ENCODE measurements around the gene CTNS. TPM values are rescaled to one million over a fixed set of nuclear protein-coding genes. Genes with fewer than 3 reads are reported as not detected.

The CTNS gene
- total and polyA plus RNA-seq, 2 donors = 7.3 to 8.8 TPM

DNA sequence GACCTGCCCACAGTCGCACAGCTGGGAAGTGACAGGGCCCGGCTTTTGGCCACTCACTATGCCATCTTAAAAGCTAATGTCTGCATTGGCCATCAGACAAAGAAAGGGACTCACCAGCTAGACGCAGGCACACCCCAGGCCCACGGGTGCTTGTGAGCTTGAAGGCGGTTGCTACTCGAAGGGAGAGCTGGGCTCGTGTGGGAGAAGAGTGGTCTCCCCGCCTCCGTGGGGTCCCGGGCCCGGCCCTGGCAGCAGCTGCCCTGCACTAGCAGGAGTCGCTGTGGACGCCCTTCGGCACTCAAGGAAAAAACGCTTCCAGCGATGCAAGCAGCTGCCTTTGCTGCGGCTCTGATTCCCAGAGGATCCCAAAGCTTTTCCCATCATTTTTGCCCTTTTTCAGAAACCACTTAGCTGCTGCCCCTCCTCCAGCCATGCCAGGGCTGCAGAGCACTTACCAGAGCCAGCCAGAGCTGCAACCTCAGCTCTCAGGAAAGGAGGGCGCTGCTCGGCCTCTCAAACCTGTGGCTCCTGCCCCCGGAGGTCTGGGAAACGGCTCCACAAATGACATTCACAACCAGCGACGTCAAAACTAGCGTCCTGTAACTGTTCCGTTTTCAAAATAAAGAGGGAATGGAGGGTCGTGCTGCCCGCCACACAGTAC is 39.6 kb upstream of the CTNS start:
- H3K27ac ChIP-seq (ENCODE audit: low read depth in 1 of 2, low read length in 1 of 2) = no peak overlapping the region
- no peaks in the 10 kb centered on the region for H3K4me1 ChIP-seq (ENCODE audit: control insufficient read depth in 2 of 2, insufficient read depth in 2 of 2, low read length in 2 of 2)
- DNase-seq (ENCODE audit: low read depth in 6 of 9, low spot score in 9 of 9) = no peak
- H3K27me3 ChIP-seq (ENCODE audit: control insufficient read depth in 2 of 2, insufficient read depth in 1 of 2, low read length in 1 of 2) = no peaks in the 10 kb centered on the region
- H3K36me3 ChIP-seq (ENCODE audit: control insufficient read depth in 2 of 2, insufficient read depth in 2 of 2, low read length in 1 of 2) = no peaks in the 10 kb centered on the region
- H3K4me3 ChIP-seq (ENCODE audit: low read length in 2 of 2) = no peak overlapping the region
- H3K9me3 ChIP-seq (ENCODE audit: control insufficient read depth in 2 of 2, insufficient read depth in 1 of 2, low read length in 1 of 2) = no peaks in the 10 kb centered on the region
- 98% methylated on average over 27 of the region's 27 CpGs for WGBS

DNA sequence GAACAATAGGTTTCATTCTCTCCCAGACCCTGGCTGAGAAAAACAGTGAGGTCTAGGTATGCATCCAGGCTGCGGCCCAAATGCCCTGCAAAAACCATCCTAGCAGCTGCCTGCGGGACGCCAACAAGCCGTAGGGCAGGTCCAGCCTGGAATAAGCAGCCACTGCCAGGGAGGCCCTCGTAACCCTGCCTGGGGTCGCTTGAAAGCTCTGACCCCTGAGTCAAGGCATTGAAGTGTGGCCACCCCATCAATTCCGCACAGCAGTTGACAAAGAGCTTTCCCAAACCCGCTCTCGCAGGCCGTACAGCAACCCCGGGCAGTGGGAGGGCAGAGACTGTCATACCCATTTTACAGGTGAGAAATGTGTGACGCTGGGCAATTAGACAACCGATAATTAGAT is 38.5 kb upstream of the CTNS start:
- WGBS = 90% methylated on average over 13 of the region's 13 CpGs
- Histone ChIP-seq H3K27me3 (ENCODE audit: control insufficient read depth in 2 of 2, insufficient read depth in 1 of 2, low read length in 1 of 2) (no peaks in the 10 kb centered on the region), H3K36me3 (ENCODE audit: control insufficient read depth in 2 of 2, insufficient read depth in 2 of 2, low read length in 1 of 2) (no peaks in the 10 kb centered on the region), H3K27ac (ENCODE audit: low read depth in 1 of 2, low read length in 1 of 2) (no peak overlapping the region), H3K4me1 (ENCODE audit: control insufficient read depth in 2 of 2, insufficient read depth in 2 of 2, low read length in 2 of 2) (no peaks in the 10 kb centered on the region), H3K4me3 (ENCODE audit: low read length in 2 of 2) (no peak overlapping the region), H3K9me3 (ENCODE audit: control insufficient read depth in 2 of 2, insufficient read depth in 1 of 2, low read length in 1 of 2) (no peaks in the 10 kb centered on the region)
- no peak for DNase-seq (ENCODE audit: low read depth in 6 of 9, low spot score in 9 of 9)

- Histone ChIP-seq H3K9me3 (ENCODE audit: control insufficient read depth in 2 of 2, insufficient read depth in 1 of 2, low read length in 1 of 2) (no peaks in the 10 kb centered on the region), H3K27me3 (ENCODE audit: control insufficient read depth in 2 of 2, insufficient read depth in 1 of 2, low read length in 1 of 2) (no peaks in the 10 kb centered on the region)
These were observed 35.9 kb upstream of the CTNS start for GRCh38 chr17:3600529-3601205.

GRCh38 chr17:3602499-3602898 is 34.1 kb upstream of the CTNS start:
- 90% methylated on average over 16 of the region's 16 CpGs for WGBS
- DNase-seq (ENCODE audit: low read depth in 6 of 9, low spot score in 9 of 9) = peak in 8 of 9 donors; percentile 1 to 46 (median 9)
- no peak overlapping the region for H3K4me3 ChIP-seq (ENCODE audit: low read length in 2 of 2)
- H3K27ac ChIP-seq (ENCODE audit: low read depth in 1 of 2, low read length in 1 of 2) = no peak overlapping the region
- H3K27me3 ChIP-seq (ENCODE audit: control insufficient read depth in 2 of 2, insufficient read depth in 1 of 2, low read length in 1 of 2) = no peaks in the 10 kb centered on the region
- H3K36me3 ChIP-seq (ENCODE audit: control insufficient read depth in 2 of 2, insufficient read depth in 2 of 2, low read length in 1 of 2) = peaks cover 0 to 7% of the 10 kb centered on the region in 2 donors
- H3K9me3 ChIP-seq (ENCODE audit: control insufficient read depth in 2 of 2, insufficient read depth in 1 of 2, low read length in 1 of 2) = peaks cover 0 to 1% of the 10 kb centered on the region in 2 donors
- no peaks in the 10 kb centered on the region for H3K4me1 ChIP-seq (ENCODE audit: control insufficient read depth in 2 of 2, insufficient read depth in 2 of 2, low read length in 2 of 2)

More at GRCh38 chr17:3600529-3601205, 35.9 kb upstream of the CTNS start:
- Histone ChIP-seq H3K27ac (ENCODE audit: low read depth in 1 of 2, low read length in 1 of 2) (no peak overlapping the region), H3K36me3 (ENCODE audit: control insufficient read depth in 2 of 2, insufficient read depth in 2 of 2, low read length in 1 of 2) (no peaks in the 10 kb centered on the region), H3K4me3 (ENCODE audit: low read length in 2 of 2) (no peak overlapping the region), H3K4me1 (ENCODE audit: control insufficient read depth in 2 of 2, insufficient read depth in 2 of 2, low read length in 2 of 2) (no peaks in the 10 kb centered on the region)
- DNase-seq (ENCODE audit: low read depth in 6 of 9, low spot score in 9 of 9) = no peak
- WGBS = 97% methylated on average over 15 of the region's 15 CpGs

GRCh38 chr17:3603119-3603869 is 33.3 kb upstream of the CTNS start:
- Histone ChIP-seq H3K9me3 (ENCODE audit: control insufficient read depth in 2 of 2, insufficient read depth in 1 of 2, low read length in 1 of 2) (peaks cover 0 to 1% of the 10 kb centered on the region in 2 donors), H3K27me3 (ENCODE audit: control insufficient read depth in 2 of 2, insufficient read depth in 1 of 2, low read length in 1 of 2) (no peaks in the 10 kb centered on the region), H3K36me3 (ENCODE audit: control insufficient read depth in 2 of 2, insufficient read depth in 2 of 2, low read length in 1 of 2) (peaks cover 0 to 7% of the 10 kb centered on the region in 2 donors), H3K4me3 (ENCODE audit: low read length in 2 of 2) (no peak overlapping the region), H3K4me1 (ENCODE audit: control insufficient read depth in 2 of 2, insufficient read depth in 2 of 2, low read length in 2 of 2) (no peaks in the 10 kb centered on the region), H3K27ac (ENCODE audit: low read depth in 1 of 2, low read length in 1 of 2) (no peak overlapping the region)
- no peak for DNase-seq (ENCODE audit: low read depth in 6 of 9, low spot score in 9 of 9)
- WGBS = 95% methylated on average over 17 of the region's 17 CpGs

- H3K27me3 ChIP-seq (ENCODE audit: control insufficient read depth in 2 of 2, insufficient read depth in 1 of 2, low read length in 1 of 2) = no peaks in the 10 kb centered on the region
- no peak overlapping the region for H3K27ac ChIP-seq (ENCODE audit: low read depth in 1 of 2, low read length in 1 of 2)
- H3K36me3 ChIP-seq (ENCODE audit: control insufficient read depth in 2 of 2, insufficient read depth in 2 of 2, low read length in 1 of 2) = peaks cover 0 to 8% of the 10 kb centered on the region in 2 donors
- no peaks in the 10 kb centered on the region for H3K4me1 ChIP-seq (ENCODE audit: control insufficient read depth in 2 of 2, insufficient read depth in 2 of 2, low read length in 2 of 2)
- no peak overlapping the region for H3K4me3 ChIP-seq (ENCODE audit: low read length in 2 of 2)
- 97% methylated on average over 4 of the region's 4 CpGs for WGBS
- peaks cover 0 to 1% of the 10 kb centered on the region in 2 donors for H3K9me3 ChIP-seq (ENCODE audit: control insufficient read depth in 2 of 2, insufficient read depth in 1 of 2, low read length in 1 of 2)
- no peak for DNase-seq (ENCODE audit: low read depth in 6 of 9, low spot score in 9 of 9)
These were observed 32.7 kb upstream of the CTNS start for GRCh38 chr17:3603870-3604259.

DNA sequence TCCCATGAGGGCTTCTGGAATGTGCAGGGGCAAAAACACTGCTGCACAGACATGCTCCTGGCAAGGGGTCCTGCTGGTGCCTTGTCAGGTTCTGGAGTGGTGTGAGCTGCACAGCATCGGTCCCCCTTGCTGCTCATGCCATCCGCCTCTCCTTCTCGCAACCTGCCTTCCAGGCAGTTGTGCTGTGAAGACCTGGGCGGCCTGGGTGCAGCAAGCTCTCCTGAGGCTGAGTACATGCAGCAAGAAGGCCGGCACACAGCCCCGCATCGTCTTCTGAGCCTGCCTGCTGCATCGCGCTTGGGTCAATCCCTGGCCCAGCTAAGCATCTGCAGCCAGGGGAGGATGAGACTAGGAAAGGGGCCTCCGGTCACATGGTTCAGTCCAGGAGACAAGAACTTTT is 26.9 kb upstream of the CTNS start:
- H3K36me3 ChIP-seq (ENCODE audit: control insufficient read depth in 2 of 2, insufficient read depth in 2 of 2, low read length in 1 of 2) = peaks cover 25 to 33% of the 10 kb centered on the region in 2 donors
- H3K27me3 ChIP-seq (ENCODE audit: control insufficient read depth in 2 of 2, insufficient read depth in 1 of 2, low read length in 1 of 2) = no peaks in the 10 kb centered on the region
- DNase-seq (ENCODE audit: low read depth in 6 of 9, low spot score in 9 of 9) = no peak
- H3K9me3 ChIP-seq (ENCODE audit: control insufficient read depth in 2 of 2, insufficient read depth in 1 of 2, low read length in 1 of 2) = peaks cover 0 to 1% of the 10 kb centered on the region in 2 donors
- H3K4me1 ChIP-seq (ENCODE audit: control insufficient read depth in 2 of 2, insufficient read depth in 2 of 2, low read length in 2 of 2) = no peaks in the 10 kb centered on the region
- no peak overlapping the region for H3K27ac ChIP-seq (ENCODE audit: low read depth in 1 of 2, low read length in 1 of 2)
- no peak overlapping the region for H3K4me3 ChIP-seq (ENCODE audit: low read length in 2 of 2)
- 88% methylated on average over 10 of the region's 10 CpGs for WGBS

- H3K4me3 ChIP-seq (ENCODE audit: low read length in 2 of 2) = no peak overlapping the region
- H3K4me1 ChIP-seq (ENCODE audit: control insufficient read depth in 2 of 2, insufficient read depth in 2 of 2, low read length in 2 of 2) = no peaks in the 10 kb centered on the region
- no peak for DNase-seq (ENCODE audit: low read depth in 6 of 9, low spot score in 9 of 9)
- peaks cover 33 to 37% of the 10 kb centered on the region in 2 donors for H3K36me3 ChIP-seq (ENCODE audit: control insufficient read depth in 2 of 2, insufficient read depth in 2 of 2, low read length in 1 of 2)
- 97% methylated on average over 14 of the region's 14 CpGs for WGBS
- peaks cover 0 to 1% of the 10 kb centered on the region in 2 donors for H3K9me3 ChIP-seq (ENCODE audit: control insufficient read depth in 2 of 2, insufficient read depth in 1 of 2, low read length in 1 of 2)
- H3K27me3 ChIP-seq (ENCODE audit: control insufficient read depth in 2 of 2, insufficient read depth in 1 of 2, low read length in 1 of 2) = no peaks in the 10 kb centered on the region
- no peak overlapping the region for H3K27ac ChIP-seq (ENCODE audit: low read depth in 1 of 2, low read length in 1 of 2)
These were observed 26.0 kb upstream of the CTNS start for GRCh38 chr17:3610523-3610922.

GRCh38 chr17:3613124-3613523 is 23.4 kb upstream of the CTNS start:
- no peak for DNase-seq (ENCODE audit: low read depth in 6 of 9, low spot score in 9 of 9)
- H3K36me3 ChIP-seq (ENCODE audit: control insufficient read depth in 2 of 2, insufficient read depth in 2 of 2, low read length in 1 of 2) = peaks cover 42 to 44% of the 10 kb centered on the region in 2 donors
- no peak overlapping the region for H3K4me3 ChIP-seq (ENCODE audit: low read length in 2 of 2)
- no peak overlapping the region for H3K27ac ChIP-seq (ENCODE audit: low read depth in 1 of 2, low read length in 1 of 2)
- no peaks in the 10 kb centered on the region for H3K27me3 ChIP-seq (ENCODE audit: control insufficient read depth in 2 of 2, insufficient read depth in 1 of 2, low read length in 1 of 2)
- H3K4me1 ChIP-seq (ENCODE audit: control insufficient read depth in 2 of 2, insufficient read depth in 2 of 2, low read length in 2 of 2) = no peaks in the 10 kb centered on the region
- peaks cover 2 to 5% of the 10 kb centered on the region in 2 donors for H3K9me3 ChIP-seq (ENCODE audit: control insufficient read depth in 2 of 2, insufficient read depth in 1 of 2, low read length in 1 of 2)
- WGBS = 99% methylated on average over 6 of the region's 6 CpGs

Data from thymus (tissue), 11 donors.